Astrocyte of the cerebellum (primary cell): ENCODE data around the gene SLC25A26.

Source experiments
- DNase-seq: peaks from one replicate; pipeline ENCODE4 v3.0.0-alpha.2; 2011; ENCODE audit warnings: low read depth
- H3K4me3 ChIP-seq: 2 replicates; pipeline ENCODE4 v1.5.1; 2011; ENCODE audit warnings: mild to moderate bottlenecking, low read depth, low read length, moderate library complexity
- in situ Hi-C: cut with HindIII; loops from 2 replicates; pipeline ENCODE4 v1.10.0; 2017; ENCODE audit warnings: low sequenced_read_pairs
- TF ChIP-seq, protein P1 (sequence below): IDR thresholded peaks from 2 replicates; pipeline ENCODE4 v1.5.1; 2012; ENCODE audit warnings: low read length, low read depth, moderate library complexity, mild to moderate bottlenecking; ENCODE audit errors: missing control alignments

SLC25A26 gene

DNA sequence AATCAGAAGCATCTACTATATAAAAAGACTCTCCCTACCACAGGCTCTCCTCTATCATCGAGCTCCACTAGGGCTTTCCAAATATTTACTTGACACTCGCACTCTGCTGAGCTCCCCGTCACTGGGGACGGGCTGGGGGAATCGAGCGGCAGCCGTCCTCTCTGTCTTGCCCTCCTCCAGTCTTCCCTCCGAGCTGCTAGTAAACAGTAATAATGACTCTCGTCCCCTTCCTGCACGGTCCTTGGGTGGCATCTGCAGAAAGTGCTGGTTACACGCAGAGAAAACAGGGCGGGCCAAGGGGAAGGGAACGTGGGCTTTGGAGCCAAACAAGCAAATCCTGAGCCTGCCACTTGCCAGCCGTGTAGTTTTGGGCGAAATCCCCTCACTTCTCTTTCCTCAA lies 183.4 kb downstream of the SLC25A26 start:
- in situ Hi-C loops = no loop called here
- TF ChIP-seq, protein P1, sequence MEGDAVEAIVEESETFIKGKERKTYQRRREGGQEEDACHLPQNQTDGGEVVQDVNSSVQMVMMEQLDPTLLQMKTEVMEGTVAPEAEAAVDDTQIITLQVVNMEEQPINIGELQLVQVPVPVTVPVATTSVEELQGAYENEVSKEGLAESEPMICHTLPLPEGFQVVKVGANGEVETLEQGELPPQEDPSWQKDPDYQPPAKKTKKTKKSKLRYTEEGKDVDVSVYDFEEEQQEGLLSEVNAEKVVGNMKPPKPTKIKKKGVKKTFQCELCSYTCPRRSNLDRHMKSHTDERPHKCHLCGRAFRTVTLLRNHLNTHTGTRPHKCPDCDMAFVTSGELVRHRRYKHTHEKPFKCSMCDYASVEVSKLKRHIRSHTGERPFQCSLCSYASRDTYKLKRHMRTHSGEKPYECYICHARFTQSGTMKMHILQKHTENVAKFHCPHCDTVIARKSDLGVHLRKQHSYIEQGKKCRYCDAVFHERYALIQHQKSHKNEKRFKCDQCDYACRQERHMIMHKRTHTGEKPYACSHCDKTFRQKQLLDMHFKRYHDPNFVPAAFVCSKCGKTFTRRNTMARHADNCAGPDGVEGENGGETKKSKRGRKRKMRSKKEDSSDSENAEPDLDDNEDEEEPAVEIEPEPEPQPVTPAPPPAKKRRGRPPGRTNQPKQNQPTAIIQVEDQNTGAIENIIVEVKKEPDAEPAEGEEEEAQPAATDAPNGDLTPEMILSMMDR = no peak
- no peak for DNase-seq
- no peak overlapping the region for H3K4me3 ChIP-seq

DNA sequence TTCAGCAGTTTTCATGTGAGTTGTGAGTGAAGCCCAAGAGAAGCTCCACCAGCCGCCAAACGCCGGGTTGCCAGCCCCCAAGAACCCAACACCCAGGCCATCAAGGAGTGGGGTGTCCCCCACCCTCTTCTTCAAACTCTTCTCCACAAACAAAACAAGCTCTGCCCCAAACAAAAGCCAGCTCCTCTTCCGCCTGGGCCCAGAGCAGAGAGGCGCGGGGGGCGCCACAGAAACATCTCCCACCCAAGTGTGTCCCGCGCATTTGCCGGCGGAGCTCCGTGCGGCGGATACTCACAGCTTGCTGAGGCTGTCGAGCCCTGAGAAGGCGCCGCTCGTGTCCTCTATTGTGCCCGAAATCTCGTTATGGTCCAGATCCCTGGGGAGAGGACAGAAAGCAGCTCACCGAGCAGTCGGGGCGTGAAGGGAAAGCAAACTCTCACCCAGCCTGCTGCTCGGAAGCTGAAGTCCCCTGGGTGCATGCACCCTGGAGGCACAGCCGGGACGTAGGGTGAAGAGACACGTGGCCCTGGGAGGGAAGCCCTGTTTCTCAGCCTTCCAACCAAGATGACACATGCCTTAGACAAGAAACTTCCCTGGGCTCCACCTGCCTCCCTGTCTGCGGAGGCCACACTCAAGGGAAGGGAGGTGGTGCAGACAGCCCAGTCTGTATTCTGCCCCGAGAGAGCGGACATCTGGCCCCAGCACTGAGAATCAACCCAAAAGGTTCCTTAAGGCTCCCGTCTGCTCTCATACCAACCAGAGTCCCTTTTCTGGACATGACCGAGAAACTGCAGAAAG lies 184.3 kb downstream of the SLC25A26 start:
- TF ChIP-seq, protein P1 = no peak
- in situ Hi-C loops = loop anchor here (5.0 kb wide), 1 partner anchor 417 kb away; no protein-coding TSS in a partner anchor
- no peak for DNase-seq
- H3K4me3 ChIP-seq = no peak overlapping the region

DNA sequence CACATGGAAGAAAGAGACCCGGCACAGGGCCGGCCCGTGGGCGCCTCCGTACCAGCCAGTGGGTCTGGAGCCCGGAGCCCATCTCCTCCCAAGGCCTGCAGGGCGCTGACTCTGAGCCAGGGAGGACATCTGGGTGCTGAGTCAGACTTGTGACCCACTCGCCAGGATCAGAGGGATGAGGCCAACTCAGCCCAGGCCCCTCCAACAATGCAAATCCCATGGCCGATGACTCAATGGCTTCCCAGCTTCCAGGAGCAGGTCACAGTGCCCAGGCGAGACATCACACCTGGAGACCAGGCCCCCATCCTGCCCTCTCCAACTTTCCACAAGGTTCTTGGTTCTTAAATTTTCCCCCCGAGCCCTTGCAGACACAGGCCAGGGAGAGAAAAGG lies 184.9 kb downstream of the SLC25A26 start:
- TF ChIP-seq, protein P1 = no peak
- peak; percentile 51 for DNase-seq
- H3K4me3 ChIP-seq = no peak overlapping the region
- in situ Hi-C loops = loop anchor here (5.0 kb wide), 1 partner anchor 417 kb away; no protein-coding TSS in a partner anchor

DNA sequence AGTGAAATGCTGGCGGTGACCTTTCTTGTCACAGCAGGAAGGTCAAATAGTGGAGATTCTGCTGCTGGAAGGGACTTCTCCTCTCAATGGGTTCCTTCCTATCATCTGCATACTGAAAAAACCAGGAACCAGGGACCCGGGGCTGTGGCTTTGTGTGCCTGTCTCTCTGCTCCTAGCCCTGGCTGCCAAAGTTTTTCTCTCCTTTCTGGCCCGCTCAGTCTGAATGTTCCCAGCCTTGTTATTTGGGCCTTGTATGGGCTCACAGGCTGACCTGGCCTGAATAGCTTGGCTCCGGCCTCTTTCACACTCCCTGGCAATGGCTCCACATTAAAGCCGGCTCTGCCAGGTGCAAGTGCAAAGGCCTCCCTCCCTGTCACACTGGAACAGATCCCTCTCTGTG lies 185.4 kb downstream of the SLC25A26 start:
- in situ Hi-C loops = loop anchor here (5.0 kb wide), 1 partner anchor 416 kb away; no protein-coding TSS in a partner anchor
- TF ChIP-seq, protein P1 = no peak
- H3K4me3 ChIP-seq = no peak overlapping the region
- no peak for DNase-seq

DNA sequence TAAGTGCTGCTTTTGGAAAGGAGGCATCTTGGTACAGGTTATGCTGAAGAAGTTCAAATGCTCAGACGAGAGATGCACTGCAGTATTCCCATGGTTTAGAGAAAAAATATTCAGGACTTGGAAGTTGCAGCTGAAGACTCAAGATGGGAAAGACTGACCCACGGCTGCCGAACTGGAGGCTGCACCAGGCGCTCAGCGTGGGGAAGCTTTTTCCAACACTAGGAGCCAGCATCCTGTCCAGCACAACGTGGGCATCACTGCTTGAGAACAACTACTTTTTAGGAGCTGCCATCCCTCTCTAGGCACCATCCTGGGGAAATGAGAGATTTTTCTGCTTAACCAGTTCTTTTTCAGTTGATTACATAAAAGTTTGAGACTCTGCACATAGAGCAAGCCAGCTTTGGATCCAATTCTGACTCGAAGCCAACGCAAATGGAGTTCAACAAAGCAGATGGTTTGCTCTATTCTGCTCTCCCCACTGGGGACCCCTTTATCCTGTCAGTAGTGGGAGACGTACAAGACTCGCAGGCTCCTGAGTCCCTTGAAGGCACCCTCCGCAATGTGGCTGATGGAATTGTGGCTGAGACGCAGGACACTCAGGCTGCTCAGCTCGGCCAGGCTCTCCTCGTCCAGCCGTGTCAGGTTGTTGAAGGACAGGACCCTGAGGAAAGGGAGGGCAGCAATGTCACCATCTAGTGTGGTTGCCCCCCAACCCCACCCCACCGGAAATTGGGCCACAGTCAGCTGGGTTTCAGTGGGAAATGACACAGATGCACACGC lies 186.2 kb downstream of the SLC25A26 start:
- TF ChIP-seq, protein P1 = no peak
- no peak overlapping the region for H3K4me3 ChIP-seq
- DNase-seq = no peak
- in situ Hi-C loops = loop anchor here (5.0 kb wide), 1 partner anchor 415 kb away; no protein-coding TSS in a partner anchor

DNA sequence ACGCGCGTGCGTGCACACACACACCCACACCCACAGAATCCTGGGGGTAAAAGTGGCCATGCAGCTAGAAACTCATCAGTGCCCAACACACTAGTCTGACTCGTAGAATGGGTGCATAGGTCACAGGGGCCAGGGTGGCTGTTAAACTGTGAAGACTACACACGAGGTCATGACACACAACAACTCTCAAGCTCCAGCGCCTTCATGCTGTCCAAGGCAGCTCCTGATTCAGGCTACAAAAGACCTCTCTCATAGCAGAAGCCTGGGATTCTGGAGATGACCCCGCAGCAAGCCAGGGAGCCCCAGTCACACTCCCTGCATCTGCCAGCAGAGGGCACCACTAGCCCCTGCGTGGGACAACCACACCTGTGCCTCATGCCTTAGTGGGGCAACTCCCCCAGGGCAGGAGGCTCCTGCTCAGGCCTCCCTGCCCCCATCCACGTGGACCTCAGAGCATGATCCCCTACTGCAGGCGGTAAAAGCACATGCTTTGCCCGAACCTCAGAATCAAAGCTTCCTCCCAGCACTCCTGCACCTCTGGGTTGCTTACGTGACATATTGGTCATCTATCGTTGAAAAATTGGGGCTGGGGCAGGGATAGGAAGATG lies 186.9 kb downstream of the SLC25A26 start:
- in situ Hi-C loops = loop anchor here (5.0 kb wide), 1 partner anchor 415 kb away; no protein-coding TSS in a partner anchor
- H3K4me3 ChIP-seq = no peak overlapping the region
- DNase-seq = no peak
- TF ChIP-seq, protein P1 = peak; percentile 93
